Central memory CD4-positive, alpha-beta T cell (primary cell): ENCODE data around the gene PSENEN.

Source experiments
- DNase-seq: peaks from one replicate; pipeline ENCODE4 v3.0.0; 2022

Gene PSENEN

GRCh38 chr19:35774274-35775045, 29.0 kb downstream of the PSENEN start:
- DNase-seq: no peak

GRCh38 chr19:35775046-35775297, 29.5 kb downstream of the PSENEN start:
- no peak for DNase-seq

- DNase-seq: peak; percentile 97
These were observed 30.0 kb downstream of the PSENEN start, which contains the start of gene ARHGAP33 for GRCh38 chr19:35775298-35776101. TSS of gene ARHGAP33 (plus strand) at chr19:35775564. CDS start at chr19:35775659, 95 bp downstream.

GRCh38 chr19:35776102-35776788, 30.8 kb downstream of the PSENEN start:
- no peak for DNase-seq

- DNase-seq: no peak
These were observed 31.8 kb downstream of the PSENEN start for GRCh38 chr19:35777086-35777841.

GRCh38 chr19:35777961-35778360, 32.5 kb downstream of the PSENEN start:
- DNase-seq: no peak

- no peak for DNase-seq
These were observed 33.6 kb downstream of the PSENEN start for GRCh38 chr19:35779033-35779432.

GRCh38 chr19:35780058-35780457, 34.6 kb downstream of the PSENEN start:
- no peak for DNase-seq

- no peak for DNase-seq
These were observed 35.3 kb downstream of the PSENEN start for GRCh38 chr19:35780717-35781116.

- no peak for DNase-seq
These were observed 36.2 kb downstream of the PSENEN start for GRCh38 chr19:35781650-35782049.

GRCh38 chr19:35782589-35782988, 37.1 kb downstream of the PSENEN start:
- DNase-seq: no peak

GRCh38 chr19:35783469-35784434, 38.3 kb downstream of the PSENEN start:
- DNase-seq: no peak

GRCh38 chr19:35784503-35785338, 39.3 kb downstream of the PSENEN start:
- no peak for DNase-seq

GRCh38 chr19:35785339-35785627, 39.8 kb downstream of the PSENEN start:
- no peak for DNase-seq

- DNase-seq: no peak
These were observed 41.1 kb downstream of the PSENEN start for GRCh38 chr19:35786299-35787160.

- DNase-seq: no peak
These were observed 41.9 kb downstream of the PSENEN start for GRCh38 chr19:35787227-35787799.

GRCh38 chr19:35788205-35788960, 42.9 kb downstream of the PSENEN start:
- no peak for DNase-seq

- no peak for DNase-seq
These were observed 43.9 kb downstream of the PSENEN start for GRCh38 chr19:35789195-35789977.
